ENCODE data around the gene GSG1L.

DNA sequence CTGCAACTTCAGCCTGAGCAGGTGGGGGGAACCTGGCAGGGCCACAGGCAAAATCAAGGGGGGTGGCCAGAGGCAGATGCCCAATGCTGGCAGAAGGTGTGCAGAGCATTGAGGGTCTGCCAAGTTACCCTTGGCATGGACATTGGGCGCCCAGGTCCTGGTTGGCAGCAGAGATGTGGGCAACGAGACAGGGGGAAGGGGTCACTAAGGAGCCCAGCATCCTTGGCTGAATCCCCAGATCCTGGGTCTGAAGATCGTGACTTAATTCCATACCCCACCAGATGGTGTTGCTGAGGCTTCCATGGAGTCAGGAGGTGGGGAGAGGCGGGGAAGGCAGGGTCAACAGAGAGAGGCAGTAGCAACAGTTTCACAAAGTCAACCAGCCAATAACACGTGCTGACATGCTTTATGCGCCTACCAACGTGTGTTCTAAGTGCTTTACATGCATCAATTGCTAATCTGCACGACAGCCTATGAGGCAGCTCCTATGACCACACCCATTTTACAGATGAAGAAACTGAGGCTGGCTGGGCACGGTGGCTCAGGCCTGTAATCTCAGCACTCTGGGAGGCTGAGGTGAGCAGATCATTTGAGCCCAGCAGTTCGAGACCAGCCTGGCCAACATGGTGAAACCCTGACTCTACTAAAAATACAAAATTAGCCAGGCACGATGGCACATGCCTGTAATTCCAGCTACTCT is 83.3 kb downstream of the GSG1L start:
- TF ChIP-seq, protein P1, sequence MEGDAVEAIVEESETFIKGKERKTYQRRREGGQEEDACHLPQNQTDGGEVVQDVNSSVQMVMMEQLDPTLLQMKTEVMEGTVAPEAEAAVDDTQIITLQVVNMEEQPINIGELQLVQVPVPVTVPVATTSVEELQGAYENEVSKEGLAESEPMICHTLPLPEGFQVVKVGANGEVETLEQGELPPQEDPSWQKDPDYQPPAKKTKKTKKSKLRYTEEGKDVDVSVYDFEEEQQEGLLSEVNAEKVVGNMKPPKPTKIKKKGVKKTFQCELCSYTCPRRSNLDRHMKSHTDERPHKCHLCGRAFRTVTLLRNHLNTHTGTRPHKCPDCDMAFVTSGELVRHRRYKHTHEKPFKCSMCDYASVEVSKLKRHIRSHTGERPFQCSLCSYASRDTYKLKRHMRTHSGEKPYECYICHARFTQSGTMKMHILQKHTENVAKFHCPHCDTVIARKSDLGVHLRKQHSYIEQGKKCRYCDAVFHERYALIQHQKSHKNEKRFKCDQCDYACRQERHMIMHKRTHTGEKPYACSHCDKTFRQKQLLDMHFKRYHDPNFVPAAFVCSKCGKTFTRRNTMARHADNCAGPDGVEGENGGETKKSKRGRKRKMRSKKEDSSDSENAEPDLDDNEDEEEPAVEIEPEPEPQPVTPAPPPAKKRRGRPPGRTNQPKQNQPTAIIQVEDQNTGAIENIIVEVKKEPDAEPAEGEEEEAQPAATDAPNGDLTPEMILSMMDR (IDR thresholded peaks at IDR 0.05; ENCODE audit: low read depth, low read length, missing input control): no peak
- TF ChIP-seq SP1 (IDR thresholded peaks at IDR 0.05) (no peak), TAF1 (conservative IDR thresholded peaks at IDR 0.05) (no peak), GABPA (IDR thresholded peaks at IDR 0.05 in 1 of 2, conservative IDR thresholded peaks at IDR 0.05 in 1 of 2) (no peak), RXRA (IDR thresholded peaks at IDR 0.05) (no peak), JUND (IDR thresholded peaks at IDR 0.05) (no peak), RAD21 (IDR thresholded peaks at IDR 0.05) (no peak), FOXA1 (IDR thresholded peaks at IDR 0.05) (no peak), HNF4A (conservative IDR thresholded peaks at IDR 0.05) (no peak)
- TF ChIP-seq, protein P2, sequence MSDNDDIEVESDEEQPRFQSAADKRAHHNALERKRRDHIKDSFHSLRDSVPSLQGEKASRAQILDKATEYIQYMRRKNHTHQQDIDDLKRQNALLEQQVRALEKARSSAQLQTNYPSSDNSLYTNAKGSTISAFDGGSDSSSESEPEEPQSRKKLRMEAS (IDR thresholded peaks at IDR 0.05): no peak
- TF ChIP-seq, protein P3, sequence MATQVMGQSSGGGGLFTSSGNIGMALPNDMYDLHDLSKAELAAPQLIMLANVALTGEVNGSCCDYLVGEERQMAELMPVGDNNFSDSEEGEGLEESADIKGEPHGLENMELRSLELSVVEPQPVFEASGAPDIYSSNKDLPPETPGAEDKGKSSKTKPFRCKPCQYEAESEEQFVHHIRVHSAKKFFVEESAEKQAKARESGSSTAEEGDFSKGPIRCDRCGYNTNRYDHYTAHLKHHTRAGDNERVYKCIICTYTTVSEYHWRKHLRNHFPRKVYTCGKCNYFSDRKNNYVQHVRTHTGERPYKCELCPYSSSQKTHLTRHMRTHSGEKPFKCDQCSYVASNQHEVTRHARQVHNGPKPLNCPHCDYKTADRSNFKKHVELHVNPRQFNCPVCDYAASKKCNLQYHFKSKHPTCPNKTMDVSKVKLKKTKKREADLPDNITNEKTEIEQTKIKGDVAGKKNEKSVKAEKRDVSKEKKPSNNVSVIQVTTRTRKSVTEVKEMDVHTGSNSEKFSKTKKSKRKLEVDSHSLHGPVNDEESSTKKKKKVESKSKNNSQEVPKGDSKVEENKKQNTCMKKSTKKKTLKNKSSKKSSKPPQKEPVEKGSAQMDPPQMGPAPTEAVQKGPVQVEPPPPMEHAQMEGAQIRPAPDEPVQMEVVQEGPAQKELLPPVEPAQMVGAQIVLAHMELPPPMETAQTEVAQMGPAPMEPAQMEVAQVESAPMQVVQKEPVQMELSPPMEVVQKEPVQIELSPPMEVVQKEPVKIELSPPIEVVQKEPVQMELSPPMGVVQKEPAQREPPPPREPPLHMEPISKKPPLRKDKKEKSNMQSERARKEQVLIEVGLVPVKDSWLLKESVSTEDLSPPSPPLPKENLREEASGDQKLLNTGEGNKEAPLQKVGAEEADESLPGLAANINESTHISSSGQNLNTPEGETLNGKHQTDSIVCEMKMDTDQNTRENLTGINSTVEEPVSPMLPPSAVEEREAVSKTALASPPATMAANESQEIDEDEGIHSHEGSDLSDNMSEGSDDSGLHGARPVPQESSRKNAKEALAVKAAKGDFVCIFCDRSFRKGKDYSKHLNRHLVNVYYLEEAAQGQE (IDR thresholded peaks at IDR 0.05): no peak
- TF ChIP-seq, protein P4, sequence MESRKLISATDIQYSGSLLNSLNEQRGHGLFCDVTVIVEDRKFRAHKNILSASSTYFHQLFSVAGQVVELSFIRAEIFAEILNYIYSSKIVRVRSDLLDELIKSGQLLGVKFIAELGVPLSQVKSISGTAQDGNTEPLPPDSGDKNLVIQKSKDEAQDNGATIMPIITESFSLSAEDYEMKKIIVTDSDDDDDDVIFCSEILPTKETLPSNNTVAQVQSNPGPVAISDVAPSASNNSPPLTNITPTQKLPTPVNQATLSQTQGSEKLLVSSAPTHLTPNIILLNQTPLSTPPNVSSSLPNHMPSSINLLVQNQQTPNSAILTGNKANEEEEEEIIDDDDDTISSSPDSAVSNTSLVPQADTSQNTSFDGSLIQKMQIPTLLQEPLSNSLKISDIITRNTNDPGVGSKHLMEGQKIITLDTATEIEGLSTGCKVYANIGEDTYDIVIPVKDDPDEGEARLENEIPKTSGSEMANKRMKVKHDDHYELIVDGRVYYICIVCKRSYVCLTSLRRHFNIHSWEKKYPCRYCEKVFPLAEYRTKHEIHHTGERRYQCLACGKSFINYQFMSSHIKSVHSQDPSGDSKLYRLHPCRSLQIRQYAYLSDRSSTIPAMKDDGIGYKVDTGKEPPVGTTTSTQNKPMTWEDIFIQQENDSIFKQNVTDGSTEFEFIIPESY (IDR thresholded peaks at IDR 0.05): no peak
